BJ (cell line): ENCODE data around the gene GTSE1. TPM values are rescaled to one million over a fixed set of nuclear protein-coding genes. Genes with fewer than 3 reads are reported as not detected.
A peak's percentile ranks its signal among the peaks of the same experiment; 100 is the strongest.

ENCODE experiments used
- CTCF ChIA-PET: fragments of 350-600 bp; formaldehyde crosslinking; extraction: SDS; loops from one replicate; lab custom pipeline; 2021; ENCODE audit warnings: antibody characterized with exemption, inconsistent platforms; lab: Yijun Ruan, JAX
- POLR2A ChIA-PET: fragments of 300-600 bp; sonication (Branson Sonifier 250); formaldehyde crosslinking; extraction: SDS; loops from one replicate; lab custom pipeline; 2021; ENCODE audit warnings: antibody characterized with exemption; lab: Charles Lee
- DNase-seq: peaks from one replicate; pipeline ENCODE4 v3.0.0-alpha.2; 2011; ENCODE audit warnings: low read depth
- H3K27me3 ChIP-seq: 2 replicates; pipeline ENCODE4 v1.6.0; 2011; ENCODE audit warnings: low read length; ENCODE audit not compliant: control insufficient read depth, insufficient read depth
- H3K36me3 ChIP-seq: 2 replicates; pipeline ENCODE4 v1.5.1; 2011; ENCODE audit warnings: low read length; ENCODE audit not compliant: control insufficient read depth, insufficient read depth
- H3K4me3 ChIP-seq: 2 replicates; pipeline ENCODE4 v1.5.1; 2011; ENCODE audit warnings: low read depth, mild to moderate bottlenecking, control low read depth, low read length
- polyA plus RNA-seq: library from polyadenylated mRNA; depleted of rRNA; stranded (reverse); fragments of >200 nt; gene quantifications from 2 replicates; pipeline ENCODE4 v1.2.3, GENCODE V29; 2011
- TF ChIP-seq, protein P1 (sequence below): IDR thresholded peaks from 2 replicates; pipeline ENCODE4 v1.5.1; 2011; ENCODE audit warnings: low read depth, mild to moderate bottlenecking, control low read depth, inconsistent platforms, low read length, moderate library complexity; ENCODE audit not compliant: insufficient read depth

GTSE1 gene
- polyA plus RNA-seq, 1 experiment = 12.2 TPM

- POLR2A ChIA-PET = no interaction called here
- Histone ChIP-seq H3K4me3 (peak overlapping the region; percentile 86), H3K27me3 (no peaks in the 10 kb centered on the region), H3K36me3 (no peaks in the 10 kb centered on the region)
- DNase-seq = no peak
- CTCF ChIA-PET = no interaction called here
- TF ChIP-seq, protein P1, sequence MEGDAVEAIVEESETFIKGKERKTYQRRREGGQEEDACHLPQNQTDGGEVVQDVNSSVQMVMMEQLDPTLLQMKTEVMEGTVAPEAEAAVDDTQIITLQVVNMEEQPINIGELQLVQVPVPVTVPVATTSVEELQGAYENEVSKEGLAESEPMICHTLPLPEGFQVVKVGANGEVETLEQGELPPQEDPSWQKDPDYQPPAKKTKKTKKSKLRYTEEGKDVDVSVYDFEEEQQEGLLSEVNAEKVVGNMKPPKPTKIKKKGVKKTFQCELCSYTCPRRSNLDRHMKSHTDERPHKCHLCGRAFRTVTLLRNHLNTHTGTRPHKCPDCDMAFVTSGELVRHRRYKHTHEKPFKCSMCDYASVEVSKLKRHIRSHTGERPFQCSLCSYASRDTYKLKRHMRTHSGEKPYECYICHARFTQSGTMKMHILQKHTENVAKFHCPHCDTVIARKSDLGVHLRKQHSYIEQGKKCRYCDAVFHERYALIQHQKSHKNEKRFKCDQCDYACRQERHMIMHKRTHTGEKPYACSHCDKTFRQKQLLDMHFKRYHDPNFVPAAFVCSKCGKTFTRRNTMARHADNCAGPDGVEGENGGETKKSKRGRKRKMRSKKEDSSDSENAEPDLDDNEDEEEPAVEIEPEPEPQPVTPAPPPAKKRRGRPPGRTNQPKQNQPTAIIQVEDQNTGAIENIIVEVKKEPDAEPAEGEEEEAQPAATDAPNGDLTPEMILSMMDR = no peak
Observed at GRCh38 chr22:46251266-46251665, 45.4 kb upstream of the GTSE1 start.

- Histone ChIP-seq H3K4me3 (no peak overlapping the region), H3K27me3 (no peaks in the 10 kb centered on the region), H3K36me3 (no peaks in the 10 kb centered on the region)
- ChIA-PET POLR2A (no interaction called here), CTCF (no interaction called here)
- TF ChIP-seq, protein P1 = no peak
- DNase-seq = no peak
Observed at GRCh38 chr22:46251816-46252380, 44.8 kb upstream of the GTSE1 start.

- DNase-seq = no peak
- Histone ChIP-seq H3K36me3 (no peaks in the 10 kb centered on the region), H3K27me3 (peaks cover 4% of the 10 kb centered on the region), H3K4me3 (no peak overlapping the region)
- ChIA-PET POLR2A (no interaction called here), CTCF (interaction anchor here (1.4 kb wide), 1 partner anchor 11 kb away, joined by 4 read pairs; the partner anchor contains the start of gene TTC38)
- TF ChIP-seq, protein P1 = no peak
Observed at GRCh38 chr22:46256358-46256958, 40.2 kb upstream of the GTSE1 start.

GRCh38 chr22:46259374-46259773, 37.3 kb upstream of the GTSE1 start:
- Histone ChIP-seq H3K36me3 (no peaks in the 10 kb centered on the region), H3K27me3 (peaks cover 8% of the 10 kb centered on the region), H3K4me3 (no peak overlapping the region)
- TF ChIP-seq, protein P1 = no peak
- ChIA-PET CTCF (no interaction called here), POLR2A (no interaction called here)
- DNase-seq = no peak

GRCh38 chr22:46260038-46260437, 36.6 kb upstream of the GTSE1 start:
- H3K27me3 ChIP-seq = peaks cover 8% of the 10 kb centered on the region
- POLR2A ChIA-PET = no interaction called here
- CTCF ChIA-PET = interaction anchor here (0.6 kb wide), 1 partner anchor 56 kb away, joined by 3 read pairs; no protein-coding TSS in a partner anchor
- no peak for DNase-seq
- TF ChIP-seq, protein P1 = no peak
- no peak overlapping the region for H3K4me3 ChIP-seq
- no peaks in the 10 kb centered on the region for H3K36me3 ChIP-seq
